ENCODE results near the gene UGT1A5. TPM values are rescaled to one million over a fixed set of nuclear protein-coding genes. Genes with fewer than 3 reads are reported as not detected.

UGT1A5 gene
- total RNA-seq, 2 experiments from 2014 or later: not detected

- ChIA-PET CTCF (no interaction called here), POLR2A (interaction anchor here (0.7 kb wide), 1 partner anchor 95 kb away, joined by 3 read pairs; no protein-coding TSS in a partner anchor)
Observed at GRCh38 chr2:233802132-233802815, 89.6 kb downstream of the UGT1A5 start.

GRCh38 chr2:233803292-233803911 is 90.7 kb downstream of the UGT1A5 start:
- ChIA-PET CTCF (no interaction called here), POLR2A (no interaction called here)

- POLR2A ChIA-PET: no interaction called here
- CTCF ChIA-PET: no interaction called here
Observed at GRCh38 chr2:233803994-233804393, 91.3 kb downstream of the UGT1A5 start.

- CTCF ChIA-PET: no interaction called here
- POLR2A ChIA-PET: no interaction called here
Observed at GRCh38 chr2:233807215-233807865, 94.6 kb downstream of the UGT1A5 start.

GRCh38 chr2:233807966-233808935 is 95.5 kb downstream of the UGT1A5 start:
- POLR2A ChIA-PET: no interaction called here

GRCh38 chr2:233810385-233810784 is 97.7 kb downstream of the UGT1A5 start:
- ChIA-PET POLR2A (no interaction called here), CTCF (no interaction called here)

More at GRCh38 chr2:233807966-233808935, 95.5 kb downstream of the UGT1A5 start:
- CTCF ChIA-PET: no interaction called here

- POLR2A ChIA-PET: no interaction called here
- CTCF ChIA-PET: no interaction called here
Observed at GRCh38 chr2:233811087-233811486, 98.4 kb downstream of the UGT1A5 start.

- ChIA-PET CTCF (no interaction called here), POLR2A (no interaction called here)
Observed at GRCh38 chr2:233811732-233812131, 99.0 kb downstream of the UGT1A5 start.

GRCh38 chr2:233813236-233814055 is 100.7 kb downstream of the UGT1A5 start:
- POLR2A ChIA-PET: no interaction called here
- CTCF ChIA-PET: no interaction called here

GRCh38 chr2:233814056-233814835 is 101.5 kb downstream of the UGT1A5 start:
- CTCF ChIA-PET: no interaction called here
- POLR2A ChIA-PET: no interaction called here

GRCh38 chr2:233815861-233816260 is 103.2 kb downstream of the UGT1A5 start:
- ChIA-PET CTCF (no interaction called here), POLR2A (no interaction called here)

- POLR2A ChIA-PET: no interaction called here
- CTCF ChIA-PET: no interaction called here
Observed at GRCh38 chr2:233816334-233816733, 103.6 kb downstream of the UGT1A5 start.

- POLR2A ChIA-PET: no interaction called here
- CTCF ChIA-PET: no interaction called here
Observed at GRCh38 chr2:233816771-233817170, 104.1 kb downstream of the UGT1A5 start.

GRCh38 chr2:233817361-233817911 is 104.7 kb downstream of the UGT1A5 start:
- ChIA-PET CTCF (no interaction called here), POLR2A (no interaction called here)

- CTCF ChIA-PET: no interaction called here
- POLR2A ChIA-PET: no interaction called here
Observed at GRCh38 chr2:233817995-233818638, 105.4 kb downstream of the UGT1A5 start.

GRCh38 chr2:233818639-233819621 is 106.2 kb downstream of the UGT1A5 start:
- ChIA-PET POLR2A (no interaction called here), CTCF (no interaction called here)

All from activated CD8-positive, alpha-beta memory T cell treated with anti-CD3 and anti-CD28 coated beads for 36 hours (primary cell).